K562 (cell line): ENCODE results near the gene PSMA8.

Experiments used
- ETV5 ChIP-seq: sonication (generic); formaldehyde crosslinking; IDR thresholded peaks from 2 replicates; pipeline ENCODE4 v1.4.0; 2020; ENCODE audit warnings: low read depth, mild to moderate bottlenecking, missing genetic modification reagents
- HNRNPL ChIP-seq: fragments of 200-400 bp; formaldehyde crosslinking; IDR thresholded peaks from 2 replicates; pipeline ENCODE4 v1.6.1; 2017; ENCODE audit warnings: low read depth, mild to moderate bottlenecking, low read length
- MAFF ChIP-seq: IDR thresholded peaks from 2 replicates; pipeline ENCODE4 v1.6.1; 2012; ENCODE audit warnings: low read length, improper control_type of control experiment
- MTA3 ChIP-seq: fragments of 450-650 bp; formaldehyde crosslinking; IDR thresholded peaks from 2 replicates; pipeline ENCODE4 v1.6.1; 2017; ENCODE audit warnings: mild to moderate bottlenecking, borderline replicate concordance
- MYNN ChIP-seq, 2 experiments: sonication (generic); formaldehyde crosslinking in 1 of 2; IDR thresholded peaks; 2 replicates each; pipeline versions ENCODE4 v1.5.0 to v1.6.1; 2016 to 2020; ENCODE audit warnings: antibody characterized with exemption in 1 of 2, missing genetic modification reagents in 1 of 2
- POLR2AphosphoS5 ChIP-seq: IDR thresholded peaks from 2 replicates; pipeline ENCODE4 v1.6.1; 2011; ENCODE audit warnings: mild to moderate bottlenecking, low read depth, low read length, moderate library complexity; ENCODE audit not compliant: control insufficient read depth, insufficient read depth
- ZFX ChIP-seq: sonication (generic); formaldehyde crosslinking; IDR thresholded peaks from 2 replicates; pipeline ENCODE4 v1.8.0; 2022; ENCODE audit warnings: mild to moderate bottlenecking, missing genetic modification reagents, moderate library complexity
- ZNF23 ChIP-seq: fragments of 250-450 bp; sonication (Bioruptor Pico); IDR thresholded peaks from 2 replicates; pipeline ENCODE4 v1.4.0; 2020; ENCODE audit warnings: mild to moderate bottlenecking
- TF ChIP-seq, protein P1 (sequence below): fragments of 150-350 bp; conservative IDR thresholded peaks from 2 replicates; pipeline ENCODE4 v1.6.1; 2014; ENCODE audit warnings: low read length
- TF ChIP-seq, protein P2 (sequence below): sonication (generic); formaldehyde crosslinking; IDR thresholded peaks from 2 replicates; pipeline ENCODE4 v1.8.0; 2022; ENCODE audit warnings: missing genetic modification reagents, mild to moderate bottlenecking, borderline replicate concordance
- TF ChIP-seq, protein P3 (sequence below): fragments of 450-650 bp; IDR thresholded peaks from one replicate; pipeline ENCODE4 v1.6.1; 2018; ENCODE audit warnings: mild to moderate bottlenecking, moderate library complexity; ENCODE audit not compliant: partially characterized antibody
- TF ChIP-seq, protein P4 (sequence below): fragments of 250-450 bp; sonication (Bioruptor Pico); IDR thresholded peaks from 2 replicates; pipeline ENCODE4 v1.8.0; 2022; ENCODE audit warnings: inconsistent platforms, mild to moderate bottlenecking, moderate library complexity, borderline replicate concordance

DNA sequence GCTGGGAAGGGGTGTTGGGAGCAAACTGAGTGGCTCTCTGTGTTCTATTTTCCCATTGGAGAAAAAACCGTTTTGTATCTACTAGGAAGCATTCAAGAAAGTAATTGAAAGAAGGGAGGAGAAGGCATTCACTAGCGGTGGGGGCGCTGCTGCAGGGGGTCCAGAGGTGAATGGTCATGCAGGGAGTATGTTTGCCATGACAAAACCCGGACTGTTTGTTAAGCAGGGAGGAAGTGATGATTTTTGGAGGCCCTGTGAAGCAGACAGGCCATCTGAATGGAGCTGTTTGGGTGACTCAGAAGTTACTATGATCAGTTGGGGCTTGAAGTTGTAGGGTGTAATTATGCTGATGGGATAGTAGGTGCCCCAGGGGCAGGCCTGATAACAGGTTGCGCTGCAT lies 99.5 kb downstream of the PSMA8 start:
- TF ChIP-seq MYNN (IDR thresholded peaks at IDR 0.05) (no peak), MYNN (CRISPR knock-in tag; IDR thresholded peaks at IDR 0.05) (no peak), POLR2AphosphoS5 (no peak), MTA3 (no peak), MAFF (no peak), ZNF23 (no peak), ETV5 (CRISPR knock-in tag) (no peak), ZFX (no peak), HNRNPL (no peak)
- TF ChIP-seq, protein P1, sequence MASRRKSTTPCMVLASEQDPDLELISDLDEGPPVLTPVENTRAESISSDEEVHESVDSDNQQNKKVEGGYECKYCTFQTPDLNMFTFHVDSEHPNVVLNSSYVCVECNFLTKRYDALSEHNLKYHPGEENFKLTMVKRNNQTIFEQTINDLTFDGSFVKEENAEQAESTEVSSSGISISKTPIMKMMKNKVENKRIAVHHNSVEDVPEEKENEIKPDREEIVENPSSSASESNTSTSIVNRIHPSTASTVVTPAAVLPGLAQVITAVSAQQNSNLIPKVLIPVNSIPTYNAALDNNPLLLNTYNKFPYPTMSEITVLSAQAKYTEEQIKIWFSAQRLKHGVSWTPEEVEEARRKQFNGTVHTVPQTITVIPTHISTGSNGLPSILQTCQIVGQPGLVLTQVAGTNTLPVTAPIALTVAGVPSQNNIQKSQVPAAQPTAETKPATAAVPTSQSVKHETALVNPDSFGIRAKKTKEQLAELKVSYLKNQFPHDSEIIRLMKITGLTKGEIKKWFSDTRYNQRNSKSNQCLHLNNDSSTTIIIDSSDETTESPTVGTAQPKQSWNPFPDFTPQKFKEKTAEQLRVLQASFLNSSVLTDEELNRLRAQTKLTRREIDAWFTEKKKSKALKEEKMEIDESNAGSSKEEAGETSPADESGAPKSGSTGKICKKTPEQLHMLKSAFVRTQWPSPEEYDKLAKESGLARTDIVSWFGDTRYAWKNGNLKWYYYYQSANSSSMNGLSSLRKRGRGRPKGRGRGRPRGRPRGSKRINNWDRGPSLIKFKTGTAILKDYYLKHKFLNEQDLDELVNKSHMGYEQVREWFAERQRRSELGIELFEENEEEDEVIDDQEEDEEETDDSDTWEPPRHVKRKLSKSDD: no peak
- TF ChIP-seq, protein P2, sequence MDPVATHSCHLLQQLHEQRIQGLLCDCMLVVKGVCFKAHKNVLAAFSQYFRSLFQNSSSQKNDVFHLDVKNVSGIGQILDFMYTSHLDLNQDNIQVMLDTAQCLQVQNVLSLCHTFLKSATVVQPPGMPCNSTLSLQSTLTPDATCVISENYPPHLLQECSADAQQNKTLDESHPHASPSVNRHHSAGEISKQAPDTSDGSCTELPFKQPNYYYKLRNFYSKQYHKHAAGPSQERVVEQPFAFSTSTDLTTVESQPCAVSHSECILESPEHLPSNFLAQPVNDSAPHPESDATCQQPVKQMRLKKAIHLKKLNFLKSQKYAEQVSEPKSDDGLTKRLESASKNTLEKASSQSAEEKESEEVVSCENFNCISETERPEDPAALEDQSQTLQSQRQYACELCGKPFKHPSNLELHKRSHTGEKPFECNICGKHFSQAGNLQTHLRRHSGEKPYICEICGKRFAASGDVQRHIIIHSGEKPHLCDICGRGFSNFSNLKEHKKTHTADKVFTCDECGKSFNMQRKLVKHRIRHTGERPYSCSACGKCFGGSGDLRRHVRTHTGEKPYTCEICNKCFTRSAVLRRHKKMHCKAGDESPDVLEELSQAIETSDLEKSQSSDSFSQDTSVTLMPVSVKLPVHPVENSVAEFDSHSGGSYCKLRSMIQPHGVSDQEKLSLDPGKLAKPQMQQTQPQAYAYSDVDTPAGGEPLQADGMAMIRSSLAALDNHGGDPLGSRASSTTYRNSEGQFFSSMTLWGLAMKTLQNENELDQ (CRISPR knock-in tag): no peak
- TF ChIP-seq, protein P3, sequence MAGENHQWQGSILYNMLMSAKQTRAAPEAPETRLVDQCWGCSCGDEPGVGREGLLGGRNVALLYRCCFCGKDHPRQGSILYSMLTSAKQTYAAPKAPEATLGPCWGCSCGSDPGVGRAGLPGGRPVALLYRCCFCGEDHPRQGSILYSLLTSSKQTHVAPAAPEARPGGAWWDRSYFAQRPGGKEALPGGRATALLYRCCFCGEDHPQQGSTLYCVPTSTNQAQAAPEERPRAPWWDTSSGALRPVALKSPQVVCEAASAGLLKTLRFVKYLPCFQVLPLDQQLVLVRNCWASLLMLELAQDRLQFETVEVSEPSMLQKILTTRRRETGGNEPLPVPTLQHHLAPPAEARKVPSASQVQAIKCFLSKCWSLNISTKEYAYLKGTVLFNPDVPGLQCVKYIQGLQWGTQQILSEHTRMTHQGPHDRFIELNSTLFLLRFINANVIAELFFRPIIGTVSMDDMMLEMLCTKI: no peak
- TF ChIP-seq, protein P4, sequence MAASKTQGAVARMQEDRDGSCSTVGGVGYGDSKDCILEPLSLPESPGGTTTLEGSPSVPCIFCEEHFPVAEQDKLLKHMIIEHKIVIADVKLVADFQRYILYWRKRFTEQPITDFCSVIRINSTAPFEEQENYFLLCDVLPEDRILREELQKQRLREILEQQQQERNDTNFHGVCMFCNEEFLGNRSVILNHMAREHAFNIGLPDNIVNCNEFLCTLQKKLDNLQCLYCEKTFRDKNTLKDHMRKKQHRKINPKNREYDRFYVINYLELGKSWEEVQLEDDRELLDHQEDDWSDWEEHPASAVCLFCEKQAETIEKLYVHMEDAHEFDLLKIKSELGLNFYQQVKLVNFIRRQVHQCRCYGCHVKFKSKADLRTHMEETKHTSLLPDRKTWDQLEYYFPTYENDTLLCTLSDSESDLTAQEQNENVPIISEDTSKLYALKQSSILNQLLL (CRISPR knock-in tag): no peak
